H1 (cell line): ENCODE measurements around the gene GCC1. TPM values are rescaled to one million over a fixed set of nuclear protein-coding genes. Genes with fewer than 3 reads are reported as not detected.

Experiments used
- CTCF ChIA-PET: fragments of 300-600 bp; sonication (Branson Sonifier 250); formaldehyde crosslinking; loops from one replicate; lab custom pipeline; 2021; ENCODE audit not compliant: partially characterized antibody; lab: Charles Lee
- POLR2A ChIA-PET: fragments of 300-600 bp; sonication (Branson Sonifier 250); formaldehyde crosslinking; loops from one replicate; lab custom pipeline; 2021; ENCODE audit warnings: inconsistent platforms; ENCODE audit not compliant: partially characterized antibody; lab: Charles Lee
- DNase-seq, 2 experiments: peaks; one replicate each; pipeline versions ENCODE4 v3.0.0 to v3.0.0-alpha.2; 2010 to 2022; ENCODE audit warnings: low spot score in 2 of 2, low read depth in 1 of 2, mixed read lengths in 1 of 2
- FAIRE-seq: peaks from 2 replicates; lab custom pipeline; 2011; peaks lifted over from hg19 to GRCh38; lab: Jason Lieb, UNC
- H2AFZ ChIP-seq: 2 replicates; pipeline ENCODE4 v1.8.1; 2012; ENCODE audit warnings: low read length, inconsistent platforms
- H2AK5ac ChIP-seq: 2 replicates; pipeline ENCODE4 v1.6.1; 2013; ENCODE audit warnings: low read depth, low read length
- H2BK120ac ChIP-seq: replicated peaks from 2 replicates; pipeline ENCODE3; 2013; ENCODE audit warnings: low read depth, low read length, inconsistent platforms
- H2BK12ac ChIP-seq: 2 replicates; pipeline ENCODE4 v1.6.1; 2013; ENCODE audit warnings: low read depth, low read length
- H2BK15ac ChIP-seq: 2 replicates; pipeline ENCODE4 v1.6.1; 2013; ENCODE audit warnings: low read length
- H2BK20ac ChIP-seq: 2 replicates; pipeline ENCODE4 v1.6.1; 2013; ENCODE audit warnings: low read length
- H2BK5ac ChIP-seq: 2 replicates; pipeline ENCODE4 v1.6.1; 2013; ENCODE audit warnings: low read depth, low read length
- H3K14ac ChIP-seq: 2 replicates; pipeline ENCODE4 v1.6.1; 2013; ENCODE audit warnings: inconsistent platforms; ENCODE audit not compliant: insufficient read length
- H3K18ac ChIP-seq: 2 replicates; pipeline ENCODE4 v1.6.1; 2013; ENCODE audit warnings: low read length; ENCODE audit errors: extremely low read depth
- H3K23ac ChIP-seq: 2 replicates; pipeline ENCODE4 v1.6.1; 2013; ENCODE audit warnings: inconsistent platforms; ENCODE audit not compliant: insufficient read length
- H3K23me2 ChIP-seq: 2 replicates; pipeline ENCODE4 v1.6.1; 2013; ENCODE audit warnings: low read depth, low read length
- H3K27ac ChIP-seq: 2 replicates; pipeline ENCODE4 v1.6.1; 2011; ENCODE audit warnings: low read depth, low read length, inconsistent platforms
- H3K27me3 ChIP-seq, 4 experiments: replicated peaks in 1 of 4; 1 replicate in 1 of 4; 2 replicates in 3 of 4; pipeline versions ENCODE4 v1.6.1 to v1.8.1; 2011 to 2013; ENCODE audit warnings: low read length in 3 of 4, mild to moderate bottlenecking in 3 of 4, inconsistent platforms in 2 of 4, mixed read lengths in 2 of 4, moderate library complexity in 1 of 4; ENCODE audit not compliant: control insufficient read depth in 3 of 4, insufficient read depth in 3 of 4; ENCODE audit errors: extremely low read depth in 1 of 4
- H3K36me3 ChIP-seq, 4 experiments: 2 replicates each; pipeline versions ENCODE4 v1.6.1 to v1.8.1; 2011 to 2013; ENCODE audit warnings: mild to moderate bottlenecking in 4 of 4, low read length in 3 of 4, moderate library complexity in 2 of 4, control low read depth in 1 of 4, inconsistent platforms in 1 of 4; ENCODE audit not compliant: insufficient read depth in 4 of 4, control insufficient read depth in 2 of 4
- H3K4ac ChIP-seq: replicated peaks from 2 replicates; pipeline ENCODE3; 2013; ENCODE audit warnings: low read length, low read depth, mixed read lengths, inconsistent platforms; ENCODE audit not compliant: insufficient read length
- H3K4me1 ChIP-seq, 4 experiments: replicated peaks in 1 of 4; 1 replicate in 1 of 4; 2 replicates in 3 of 4; pipeline versions ENCODE4 v1.6.1 to v1.8.1; 2011 to 2013; ENCODE audit warnings: low read length in 3 of 4, inconsistent platforms in 2 of 4, mixed read lengths in 1 of 4; ENCODE audit not compliant: insufficient read depth in 4 of 4, control insufficient read depth in 3 of 4
- H3K4me2 ChIP-seq, 2 experiments: 2 replicates each; pipeline versions ENCODE4 v1.6.1 to v1.8.1; 2011 to 2013; ENCODE audit warnings: low read depth in 2 of 2, low read length in 2 of 2, control low read depth in 1 of 2, inconsistent platforms in 1 of 2, mild to moderate bottlenecking in 1 of 2; ENCODE audit not compliant: insufficient read depth in 1 of 2
- H3K4me3 ChIP-seq, 4 experiments: fragments of 200-600, 300-600 bp in 1 of 4; sonication (generic), shearing (Covaris generic), sonication (Bioruptor Twin) in 1 of 4; 2 replicates each; pipeline versions ENCODE4 v1.5.1 to v1.8.1; 2011 to 2016; ENCODE audit warnings: low read length in 4 of 4, low read depth in 3 of 4, control low read depth in 2 of 4, inconsistent platforms in 2 of 4, mild to moderate bottlenecking in 2 of 4, mixed read lengths in 1 of 4, moderate library complexity in 1 of 4; ENCODE audit not compliant: insufficient read depth in 2 of 4; ENCODE audit errors: extremely low read depth in 1 of 4
- H3K56ac ChIP-seq: replicated peaks from 2 replicates; pipeline ENCODE3; 2013; ENCODE audit warnings: low read depth, mild to moderate bottlenecking, mixed read lengths, low read length, inconsistent platforms; ENCODE audit not compliant: insufficient read length
- H3K79me1 ChIP-seq: 2 replicates; pipeline ENCODE4 v1.6.1; 2013; ENCODE audit warnings: low read depth, low read length, control low read depth
- H3K79me2 ChIP-seq, 2 experiments: 2 replicates each; pipeline versions ENCODE4 v1.6.1 to v1.8.1; 2012 to 2013; ENCODE audit warnings: low read length in 2 of 2, mild to moderate bottlenecking in 2 of 2, inconsistent platforms in 1 of 2; ENCODE audit not compliant: insufficient read depth in 2 of 2, control insufficient read depth in 1 of 2
- H3K9ac ChIP-seq, 4 experiments: replicated peaks in 1 of 4; 1 replicate in 1 of 4; 2 replicates in 3 of 4; pipeline versions ENCODE4 v1.6.1 to v1.8.1; 2011 to 2013; ENCODE audit warnings: low read depth in 3 of 4, low read length in 3 of 4, control low read depth in 2 of 4, mild to moderate bottlenecking in 2 of 4, moderate library complexity in 2 of 4, inconsistent platforms in 1 of 4; ENCODE audit errors: extremely low read depth in 1 of 4
- H3K9me3 ChIP-seq, 2 experiments: 2 replicates each; pipeline versions ENCODE4 v1.6.1 to v1.8.1; 2012 to 2013; ENCODE audit warnings: mild to moderate bottlenecking in 2 of 2, moderate library complexity in 2 of 2, control low read depth in 1 of 2, inconsistent platforms in 1 of 2, low read depth in 1 of 2, low read length in 1 of 2, mixed read lengths in 1 of 2; ENCODE audit not compliant: insufficient read depth in 2 of 2
- H4K20me1 ChIP-seq, 2 experiments: replicated peaks in 1 of 2; 2 replicates each; pipeline versions ENCODE3 to v1.8.1; 2011 to 2013; ENCODE audit warnings: inconsistent platforms in 2 of 2, low read length in 2 of 2, mild to moderate bottlenecking in 1 of 2; ENCODE audit not compliant: insufficient read depth in 2 of 2, control insufficient read depth in 1 of 2
- H4K5ac ChIP-seq: 2 replicates; pipeline ENCODE4 v1.6.1; 2013; ENCODE audit warnings: low read length, low read depth, mixed read lengths, inconsistent platforms; ENCODE audit not compliant: insufficient read length
- H4K8ac ChIP-seq: 2 replicates; pipeline ENCODE4 v1.8.0; 2013; ENCODE audit warnings: mild to moderate bottlenecking, moderate library complexity, low read length, inconsistent platforms; ENCODE audit not compliant: insufficient read depth; ENCODE audit errors: extremely low read depth
- H4K91ac ChIP-seq: replicated peaks from 2 replicates; pipeline ENCODE3; 2013; ENCODE audit warnings: low read length, mixed read lengths, inconsistent platforms; ENCODE audit not compliant: insufficient read length
- RAD21 ChIP-seq, 2 experiments: IDR thresholded peaks in 1 of 2; conservative IDR thresholded peaks in 1 of 2; 2 replicates each; pipeline ENCODE4 v1.6.1; 2011; ENCODE audit warnings: low read depth in 2 of 2, low read length in 2 of 2, improper control_type of control experiment in 1 of 2, inconsistent platforms in 1 of 2, mild to moderate bottlenecking in 1 of 2, moderate library complexity in 1 of 2
- SIX5 ChIP-seq: IDR thresholded peaks from 2 replicates; pipeline ENCODE4 v1.6.1; 2011; ENCODE audit warnings: mild to moderate bottlenecking, low read depth, low read length
- WGBS, 2 experiments: shearing (Covaris generic) in 1 of 2; methylation state at CpG; one replicate each; pipeline versions ENCODE4 v1.1.6 to v1.1.7; 2013 to 2015; ENCODE audit warnings: low lambda C conversion rate in 2 of 2, mixed read lengths in 2 of 2, inconsistent platforms in 1 of 2, low coverage in 1 of 2, missing lambda C conversion rate in 1 of 2; ENCODE audit not compliant: insufficient replicate concordance in 2 of 2, insufficient coverage in 1 of 2, insufficient read length in 1 of 2; ENCODE audit errors: extremely low coverage in 1 of 2, missing lambda C conversion rate in 1 of 2; 5-methylcytosine and 5-hydroxymethylcytosine counted together
- polyA plus RNA-seq, 7 experiments: library from polyadenylated mRNA; depleted of rRNA in 3 of 7; stranded (reverse) in 5 of 7; unstranded in 2 of 7; fragments of >200 nt in 5 of 7; fragments of 200-250 nt in 2 of 7; gene quantifications; 1 replicate in 5 of 7; 2 replicates in 1 of 7; 4 replicates in 1 of 7; pipeline versions ENCODE4 v1.2.1 to v1.2.3, GENCODE V29; 2011 to 2013; ENCODE audit warnings: missing spikeins in 2 of 7, mixed read lengths in 2 of 7
- total RNA-seq: library from RNA; stranded (reverse); fragmentation: NEBNext Ultra II Directional; extraction: Animal tissue kit (Norgen Biotek cat#: 25700); gene quantifications from 2 replicates; pipeline ENCODE4 v1.2.1, GENCODE V29; 2021
- TF ChIP-seq, protein P1 (sequence below), 3 experiments: IDR thresholded peaks; 1 replicate in 2 of 3; 2 replicates in 1 of 3; pipeline versions ENCODE4 v1.5.1 to v1.6.1; 2011; ENCODE audit warnings: low read length in 3 of 3, mild to moderate bottlenecking in 3 of 3, inconsistent platforms in 2 of 3, low read depth in 1 of 3, moderate library complexity in 1 of 3; ENCODE audit not compliant: insufficient read depth in 1 of 3; ENCODE audit errors: control extremely low read depth in 1 of 3
- TF ChIP-seq, protein P2 (sequence below): IDR thresholded peaks from 2 replicates; pipeline ENCODE4 v1.6.1; 2012; ENCODE audit warnings: inconsistent platforms

The GCC1 gene
- total and polyA plus RNA-seq, 2 of the 8 experiments (the other 6 are each of a cell fraction or from before 2014, with no cell fraction given): 3.3 to 15.0 TPM

DNA sequence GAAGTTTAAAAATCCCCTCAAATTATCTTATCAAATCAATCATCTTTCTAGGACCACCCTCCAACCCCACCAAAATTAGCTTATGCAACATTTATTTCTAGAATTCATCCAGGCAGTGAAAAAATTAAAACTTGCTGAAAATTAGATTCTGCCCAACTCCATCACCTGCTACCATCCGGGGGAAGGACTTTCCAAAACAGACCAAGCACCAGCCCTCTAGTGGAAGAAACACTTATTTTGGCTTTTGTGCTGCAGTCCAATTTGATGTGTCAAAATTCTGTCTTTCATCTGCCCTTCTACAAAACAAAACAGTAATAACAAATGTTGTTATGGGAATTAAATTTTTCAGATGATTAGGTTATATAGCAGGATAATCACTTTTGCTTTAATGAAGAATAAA lies 35.1 kb downstream of the GCC1 start:
- Histone ChIP-seq H3K79me1 (no peaks in the 10 kb centered on the region), H3K56ac (no peak overlapping the region), H4K8ac (no peak overlapping the region), H3K27me3 (no peaks in the 10 kb centered on the region; a peak in 1 of 7 replicates), H3K27ac (no peak overlapping the region), H4K5ac (no peak overlapping the region), H2BK20ac (no peak overlapping the region), H2AFZ (no peak overlapping the region), H2BK15ac (no peak overlapping the region), H3K9me3 (peaks cover 13 to 14% of the 10 kb centered on the region in 2 experiments), H3K79me2 (no peaks in the 10 kb centered on the region), H3K9ac (no peak overlapping the region), H3K23me2 (no peaks in the 10 kb centered on the region), H3K18ac (no peak overlapping the region), H3K4me3 (no peak overlapping the region), H4K91ac (no peak overlapping the region), H2BK5ac (no peak overlapping the region), H3K4me2 (no peak overlapping the region), H4K20me1 (no peaks in the 10 kb centered on the region), H3K36me3 (no peaks in the 10 kb centered on the region), H3K4ac (no peak overlapping the region), H2BK12ac (no peak overlapping the region), H3K4me1 (no peaks in the 10 kb centered on the region), H3K23ac (no peak overlapping the region), H3K14ac (no peak overlapping the region), H2BK120ac (no peak overlapping the region), H2AK5ac (no peak overlapping the region)
- TF ChIP-seq, protein P1, sequence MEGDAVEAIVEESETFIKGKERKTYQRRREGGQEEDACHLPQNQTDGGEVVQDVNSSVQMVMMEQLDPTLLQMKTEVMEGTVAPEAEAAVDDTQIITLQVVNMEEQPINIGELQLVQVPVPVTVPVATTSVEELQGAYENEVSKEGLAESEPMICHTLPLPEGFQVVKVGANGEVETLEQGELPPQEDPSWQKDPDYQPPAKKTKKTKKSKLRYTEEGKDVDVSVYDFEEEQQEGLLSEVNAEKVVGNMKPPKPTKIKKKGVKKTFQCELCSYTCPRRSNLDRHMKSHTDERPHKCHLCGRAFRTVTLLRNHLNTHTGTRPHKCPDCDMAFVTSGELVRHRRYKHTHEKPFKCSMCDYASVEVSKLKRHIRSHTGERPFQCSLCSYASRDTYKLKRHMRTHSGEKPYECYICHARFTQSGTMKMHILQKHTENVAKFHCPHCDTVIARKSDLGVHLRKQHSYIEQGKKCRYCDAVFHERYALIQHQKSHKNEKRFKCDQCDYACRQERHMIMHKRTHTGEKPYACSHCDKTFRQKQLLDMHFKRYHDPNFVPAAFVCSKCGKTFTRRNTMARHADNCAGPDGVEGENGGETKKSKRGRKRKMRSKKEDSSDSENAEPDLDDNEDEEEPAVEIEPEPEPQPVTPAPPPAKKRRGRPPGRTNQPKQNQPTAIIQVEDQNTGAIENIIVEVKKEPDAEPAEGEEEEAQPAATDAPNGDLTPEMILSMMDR (IDR thresholded peaks at IDR 0.05; ENCODE audit: control extremely low read depth in 1 of 3, insufficient read depth in 1 of 3, low read depth in 1 of 3, low read length in 3 of 3): peak in 2 of 3 experiments; percentile 34 to 38; a peak in 2 of 4 replicates
- TF ChIP-seq RAD21 (IDR thresholded peaks at IDR 0.05 in 1 of 2, conservative IDR thresholded peaks at IDR 0.05 in 1 of 2; ENCODE audit: low read depth in 2 of 2, low read length in 2 of 2) (peak in 1 of 2 experiments; percentile 16; a peak in 1 of 4 replicates), SIX5 (no peak)
- TF ChIP-seq, protein P2, sequence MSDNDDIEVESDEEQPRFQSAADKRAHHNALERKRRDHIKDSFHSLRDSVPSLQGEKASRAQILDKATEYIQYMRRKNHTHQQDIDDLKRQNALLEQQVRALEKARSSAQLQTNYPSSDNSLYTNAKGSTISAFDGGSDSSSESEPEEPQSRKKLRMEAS: no peak
- no peak for DNase-seq
- FAIRE-seq: no peak
- ChIA-PET POLR2A (no interaction called here), CTCF (interaction anchor here (0.7 to 1.5 kb wide), 3 partner anchors 8 to 24 kb away, joined by 3 read pairs; no protein-coding TSS in a partner anchor)
- WGBS, 2 experiments: 75% methylated on average over 1 of the region's 1 CpG; no CpG with 5 or more reads in 1 of the 2 experiments
